ENCODE results near the gene SAP30. TPM values are rescaled to one million over a fixed set of nuclear protein-coding genes. Genes with fewer than 3 reads are reported as not detected.

SAP30 gene
- total RNA-seq, 5 donors from 2014 or later (not counting 1 experiment from before 2014, with no cell fraction given) = 2.8 to 5.8 (median 4.1) TPM

DNA sequence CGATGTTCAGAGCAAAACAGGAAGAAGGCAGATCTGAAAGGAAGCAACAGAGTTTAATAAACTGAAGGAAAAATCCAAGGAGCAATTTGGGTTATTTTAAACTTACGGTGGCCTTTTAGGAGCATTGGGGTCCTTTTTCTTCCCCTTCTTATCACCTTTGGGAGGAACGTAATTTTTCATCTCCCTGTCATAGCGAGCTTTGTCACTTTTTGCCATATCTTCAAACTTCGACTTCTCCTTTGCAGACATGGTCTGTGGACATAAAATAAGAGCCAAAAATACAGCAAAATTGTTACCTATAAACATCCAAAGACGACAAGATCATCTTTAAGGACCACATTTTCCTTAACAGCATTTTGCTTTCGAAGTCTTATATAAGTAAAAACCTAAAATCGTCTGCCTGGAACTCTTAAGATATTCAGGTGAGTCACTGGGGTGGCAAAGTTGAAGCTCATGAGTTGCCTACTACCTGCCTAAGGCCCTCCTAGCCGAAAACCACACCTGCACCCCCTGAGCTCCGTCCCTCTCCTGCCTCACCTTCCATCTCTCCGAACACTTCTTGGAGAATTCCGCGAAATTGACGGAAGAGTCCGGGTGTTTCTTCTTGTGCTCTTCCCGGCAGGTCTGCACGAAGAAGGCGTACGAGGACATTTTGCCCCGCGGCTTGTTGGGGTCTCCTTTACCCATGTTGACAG lies 37.6 kb upstream of the SAP30 start:
- DNase-seq = peak in 7 of 35 experiments; percentile 1 to 42 (median 13)
- H3K4me3 ChIP-seq (ENCODE audit: control insufficient read depth in 1 of 2, extremely low read depth in 1 of 2, low read length in 1 of 2) = peak overlapping the region; percentile 69 to 72
- peaks cover 26 to 29% (median 27%) of the 10 kb centered on the region in 3 donors for H3K4me1 Mint-ChIP-seq

DNA sequence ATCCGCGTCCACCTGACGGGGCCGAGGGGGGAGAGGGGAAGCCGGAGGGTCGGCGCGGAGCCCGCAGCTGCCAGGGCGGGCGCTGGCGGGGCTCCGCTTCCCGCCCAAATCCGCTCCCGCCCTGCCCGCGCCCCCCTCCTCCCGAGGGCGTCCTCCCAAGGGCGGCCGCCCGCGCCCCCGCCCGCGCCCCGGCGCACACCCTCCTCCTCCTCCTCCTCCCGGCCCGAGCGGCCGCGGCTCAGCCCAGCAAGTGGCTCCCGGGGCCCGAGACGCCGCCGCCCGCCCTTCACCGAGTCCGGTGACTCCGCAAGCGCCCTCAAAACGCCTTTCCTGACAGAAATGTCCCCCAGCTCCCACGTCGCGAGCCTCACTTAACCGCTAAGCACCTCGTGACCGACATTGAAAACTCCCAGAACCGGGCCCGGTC lies 37.1 kb upstream of the SAP30 start:
- Mint-ChIP-seq H3K27ac (peak overlapping the region; percentile 97 to 98), H3K9me3 (no peaks in the 10 kb centered on the region), H3K36me3 (peaks cover 18% of the 10 kb centered on the region), H3K27me3 (peaks cover 4 to 11% of the 10 kb centered on the region in 2 donors), H3K4me1 (peaks cover 26 to 29% (median 27%) of the 10 kb centered on the region in 3 donors), H3K4me3 (peak overlapping the region; percentile 93 to 97 (median 96))
- WGBS (ENCODE audit: insufficient coverage) = under 1% methylated on average over 48 of the region's 53 CpGs
- peaks cover 0 to 12% of the 10 kb centered on the region in 2 donors for H3K36me3 ChIP-seq (ENCODE audit: control insufficient read depth in 2 of 2, extremely low read depth in 1 of 2, insufficient read depth in 1 of 2, low read length in 1 of 2)
- ATAC-seq (replicated peaks in 1 of 4) = peak; percentile 4 to 29 (median 18)
- peak in 29 of 35 experiments; percentile 1 to 59 (median 17) for DNase-seq
- ChIA-PET POLR2A (interaction anchor here (0.6 to 3.5 kb wide), 7 partner anchors 15 to 45 kb away, joined by 3 to 114 read pairs (median 5); partner anchors contain the start of gene SAP30 (in 2 of the 2)), CTCF (interaction anchor here (1.0 to 5.7 kb wide), 7 partner anchors 13 to 87 kb away, joined by 3 to 40 read pairs (median 4); partner anchors contain the start of gene SAP30 (in 1 of the 2))
- peaks cover 13 to 16% of the 10 kb centered on the region in 2 experiments for H3K4me1 ChIP-seq (ENCODE audit: control insufficient read depth in 1 of 2, extremely low read depth in 1 of 2, insufficient read depth in 2 of 2, low read length in 2 of 2)
- peak overlapping the region; percentile 72 to 97 for H3K4me3 ChIP-seq (ENCODE audit: control insufficient read depth in 1 of 2, extremely low read depth in 1 of 2, low read length in 1 of 2)
- no peaks in the 10 kb centered on the region for H3K9me3 ChIP-seq
- H3K27ac ChIP-seq (ENCODE audit: low read length) = peak overlapping the region; percentile 91
- H3K27me3 ChIP-seq (replicated peaks in 1 of 2; ENCODE audit: control insufficient read depth in 2 of 2, extremely low read depth in 1 of 2, insufficient read depth in 2 of 2, low read length in 1 of 2) = no peaks in the 10 kb centered on the region

More for the DNA sequence above, 37.6 kb upstream of the SAP30 start:
- Mint-ChIP-seq H3K27me3 (peaks cover 4 to 11% of the 10 kb centered on the region in 2 donors), H3K9me3 (no peaks in the 10 kb centered on the region), H3K4me3 (peak overlapping the region; percentile 93 to 97 (median 96)), H3K27ac (peak overlapping the region; percentile 91 to 96), H3K36me3 (peaks cover 18% of the 10 kb centered on the region)
- Histone ChIP-seq H3K27me3 (replicated peaks in 1 of 2; ENCODE audit: control insufficient read depth in 2 of 2, extremely low read depth in 1 of 2, insufficient read depth in 2 of 2, low read length in 1 of 2) (no peaks in the 10 kb centered on the region), H3K4me1 (ENCODE audit: control insufficient read depth in 1 of 2, extremely low read depth in 1 of 2, insufficient read depth in 2 of 2, low read length in 2 of 2) (peaks cover 13 to 16% of the 10 kb centered on the region in 2 experiments), H3K36me3 (ENCODE audit: control insufficient read depth in 2 of 2, extremely low read depth in 1 of 2, insufficient read depth in 1 of 2, low read length in 1 of 2) (peaks cover 0 to 16% of the 10 kb centered on the region in 2 donors), H3K27ac (ENCODE audit: low read length) (peak overlapping the region; percentile 61), H3K9me3 (no peaks in the 10 kb centered on the region)
- ATAC-seq (replicated peaks in 1 of 4) = no peak
- CTCF ChIA-PET = interaction anchor here (1.1 to 5.7 kb wide), 4 partner anchors 13 to 87 kb away, joined by 4 to 40 read pairs (median 20); partner anchors contain the start of gene SAP30 (in 1 of the 2)
- POLR2A ChIA-PET = interaction anchor here (1.3 to 3.5 kb wide), 4 partner anchors 14 to 41 kb away, joined by 3 to 114 read pairs (median 12); partner anchors contain the start of gene SAP30 (in 2 of the 2)
- under 1% methylated on average over 14 of the region's 21 CpGs for WGBS (ENCODE audit: insufficient coverage)

DNA sequence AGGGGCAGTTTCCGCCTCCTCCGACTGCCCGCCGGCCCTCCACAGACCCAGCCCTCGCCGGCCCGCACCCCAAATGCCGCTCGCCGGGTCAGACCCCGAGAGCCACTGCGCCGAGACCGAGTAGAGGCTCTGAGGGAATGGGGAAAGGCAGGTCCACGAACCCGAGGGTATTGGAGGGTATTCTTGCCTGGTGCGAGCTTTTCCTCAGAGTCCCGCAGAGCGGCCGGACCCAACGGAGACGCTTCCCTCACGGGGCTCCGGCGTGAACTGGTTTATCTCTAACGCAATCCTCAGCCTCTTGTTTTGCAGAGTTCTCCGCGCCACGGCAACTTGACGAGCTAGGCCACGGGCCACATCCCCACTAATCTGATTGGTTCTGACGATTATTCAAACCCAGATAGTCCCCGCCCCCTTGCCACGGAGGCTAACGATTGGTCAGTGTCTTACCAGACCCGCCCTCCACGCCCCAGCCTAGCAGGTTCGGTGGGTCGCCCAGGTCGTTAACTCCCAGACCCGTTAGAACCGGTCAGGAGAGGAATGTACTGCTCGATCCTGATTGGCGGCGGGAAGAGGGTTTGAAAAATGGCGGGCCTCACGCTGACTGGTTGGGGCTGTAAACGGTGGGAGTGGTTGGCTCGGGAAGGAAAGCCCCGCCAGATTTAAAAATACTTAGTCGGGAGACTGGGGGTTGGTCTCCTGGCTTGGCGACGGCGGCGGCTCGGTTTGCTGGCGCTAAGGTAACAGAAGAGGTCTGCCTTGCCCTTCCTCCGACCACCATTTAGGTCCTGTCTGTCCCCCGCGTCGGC lies 36.5 kb upstream of the SAP30 start, which contains the start of gene HMGB2:
Gene HMGB2 (minus strand): TSS at position 274 of the 806 bp plus-strand sequence. CDS start 709 bp downstream, outside the sequence.
- H3K4me3 Mint-ChIP-seq = peak within 1 kb of the TSS; percentile 93 to 97 (median 96)
- DNase-seq (peak; percentile 97 to 100 (median 99)), ATAC-seq (replicated peaks in 1 of 4) (peak; percentile 89 to 94 (median 92))
- WGBS (ENCODE audit: insufficient coverage) = 0% methylated on average over 60 of the region's 61 CpGs
- CTCF ChIA-PET = interaction anchor here (0.7 to 3.5 kb wide), 7 partner anchors 15 to 86 kb away, joined by 3 to 40 read pairs (median 3); partner anchors contain the start of gene SAP30 (in 1 of the 2)
- peak within 1 kb of the TSS; percentile 97 to 98 for H3K27ac Mint-ChIP-seq
- H3K4me1 Mint-ChIP-seq = peaks cover 26 to 29% (median 27%) of the 10 kb centered on the region in 3 donors
- H3K9me3 Mint-ChIP-seq = no peaks in the 10 kb centered on the region
- peaks cover 4 to 11% of the 10 kb centered on the region in 2 donors for H3K27me3 Mint-ChIP-seq
- peaks cover 15% of the 10 kb centered on the region for H3K36me3 Mint-ChIP-seq
- Histone ChIP-seq H3K9me3 (no peaks in the 10 kb centered on the region), H3K27me3 (replicated peaks in 1 of 2; ENCODE audit: control insufficient read depth in 2 of 2, extremely low read depth in 1 of 2, insufficient read depth in 2 of 2, low read length in 1 of 2) (no peaks in the 10 kb centered on the region), H3K4me1 (ENCODE audit: control insufficient read depth in 1 of 2, extremely low read depth in 1 of 2, insufficient read depth in 2 of 2, low read length in 2 of 2) (peaks cover 13 to 16% of the 10 kb centered on the region in 2 experiments), H3K27ac (ENCODE audit: low read length) (peak within 1 kb of the TSS; percentile 91), H3K4me3 (ENCODE audit: control insufficient read depth in 1 of 2, extremely low read depth in 1 of 2, low read length in 1 of 2) (peak within 1 kb of the TSS; percentile 72 to 100), H3K36me3 (ENCODE audit: control insufficient read depth in 2 of 2, extremely low read depth in 1 of 2, insufficient read depth in 1 of 2, low read length in 1 of 2) (peaks cover 0 to 11% of the 10 kb centered on the region in 2 donors)
- POLR2A ChIA-PET = interaction anchor here (0.6 to 3.5 kb wide), 12 partner anchors 12 to 44 kb away, joined by 3 to 114 read pairs (median 3); partner anchors contain the start of gene SAP30 (in 2 of the 2)

DNA sequence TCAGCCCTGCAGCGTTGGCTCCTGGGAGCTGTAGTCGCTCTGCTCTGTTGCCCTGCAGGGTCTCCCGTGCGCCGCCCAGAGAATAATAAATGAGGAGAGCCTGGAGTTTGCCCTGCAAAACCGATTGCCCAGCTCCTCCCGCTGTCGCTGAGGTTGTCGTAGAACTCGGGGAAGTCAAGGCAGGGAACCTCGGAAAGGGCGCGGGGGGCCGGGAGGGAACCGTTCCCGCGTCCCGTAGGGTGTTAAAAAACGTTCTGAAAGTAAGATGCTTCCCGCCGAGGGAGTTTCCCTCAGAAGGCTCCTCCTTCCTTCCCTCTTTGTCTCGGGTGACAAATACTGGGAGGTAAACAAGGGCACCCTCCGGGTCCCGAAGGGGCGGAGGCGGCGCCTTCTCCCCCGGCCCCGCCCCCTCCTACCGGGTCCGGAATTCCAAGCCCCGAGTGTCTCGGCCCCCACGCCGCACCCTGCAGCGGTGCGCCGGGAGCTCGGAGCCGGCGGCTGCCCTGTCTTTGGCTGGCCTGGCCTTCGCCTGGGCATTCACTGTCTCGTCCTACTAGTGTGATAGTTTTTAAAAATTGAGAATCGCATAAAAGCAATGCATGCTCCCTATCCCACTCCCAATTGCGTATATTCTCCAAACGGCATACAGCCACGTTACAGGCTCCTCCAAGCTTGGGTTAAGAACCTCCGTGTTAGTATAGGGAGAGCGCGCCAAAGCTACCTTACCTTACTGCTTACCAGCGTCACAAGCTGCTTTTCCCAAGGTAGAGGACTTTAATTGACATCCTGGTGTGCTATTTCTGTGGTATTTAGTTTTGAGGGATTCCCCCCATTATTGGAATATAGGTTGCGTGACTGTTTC lies 35.6 kb upstream of the SAP30 start:
- Histone ChIP-seq H3K9me3 (no peaks in the 10 kb centered on the region), H3K27me3 (replicated peaks in 1 of 2; ENCODE audit: control insufficient read depth in 2 of 2, extremely low read depth in 1 of 2, insufficient read depth in 2 of 2, low read length in 1 of 2) (no peaks in the 10 kb centered on the region), H3K27ac (ENCODE audit: low read length) (peak overlapping the region; percentile 91), H3K4me3 (ENCODE audit: control insufficient read depth in 1 of 2, extremely low read depth in 1 of 2, low read length in 1 of 2) (peak overlapping the region; percentile 72 to 100), H3K36me3 (ENCODE audit: control insufficient read depth in 2 of 2, extremely low read depth in 1 of 2, insufficient read depth in 1 of 2, low read length in 1 of 2) (peaks cover 0 to 6% of the 10 kb centered on the region in 2 donors), H3K4me1 (ENCODE audit: control insufficient read depth in 1 of 2, extremely low read depth in 1 of 2, insufficient read depth in 2 of 2, low read length in 2 of 2) (peaks cover 13 to 16% of the 10 kb centered on the region in 2 experiments)
- WGBS (ENCODE audit: insufficient coverage) = 0% methylated on average over 31 of the region's 52 CpGs
- Mint-ChIP-seq H3K9me3 (no peaks in the 10 kb centered on the region), H3K27ac (peak overlapping the region; percentile 97 to 98), H3K4me1 (peaks cover 26 to 29% (median 27%) of the 10 kb centered on the region in 3 donors), H3K4me3 (peak overlapping the region; percentile 93 to 97 (median 94)), H3K27me3 (peaks cover 4 to 11% of the 10 kb centered on the region in 2 donors), H3K36me3 (peaks cover 13% of the 10 kb centered on the region)
- CTCF ChIA-PET = interaction anchor here (0.7 to 3.5 kb wide), 8 partner anchors 16 to 85 kb away, joined by 3 to 40 read pairs (median 4); partner anchors contain the start of gene SAP30 (in 1 of the 2)
- DNase-seq (peak in 7 of 35 experiments; percentile 0 to 49 (median 5)), ATAC-seq (replicated peaks in 1 of 4) (peak; percentile 31 to 44 (median 33))
- POLR2A ChIA-PET = interaction anchor here (0.6 to 3.5 kb wide), 12 partner anchors 12 to 43 kb away, joined by 3 to 114 read pairs (median 4); partner anchors contain the start of gene SAP30 (in 2 of the 2)

DNA sequence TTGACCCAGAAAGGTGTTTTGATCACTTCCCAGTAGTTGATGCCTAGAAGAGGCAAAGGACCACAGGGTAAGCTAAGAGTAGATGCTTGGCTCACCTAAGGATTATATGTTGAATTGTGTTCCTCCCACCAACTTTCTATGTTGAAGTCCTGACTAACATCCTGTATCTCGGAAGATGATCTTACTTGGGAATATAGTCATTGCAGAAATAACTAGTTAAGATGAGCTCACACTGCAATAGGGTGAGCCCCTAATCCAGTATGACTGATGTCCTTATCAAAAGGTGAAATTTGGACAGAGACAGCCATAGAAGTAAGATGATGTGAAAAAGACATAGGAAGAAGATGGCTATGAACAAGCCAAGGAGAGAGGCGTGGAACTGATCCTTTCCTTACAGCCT lies 33.3 kb upstream of the SAP30 start:
- Histone ChIP-seq H3K4me1 (ENCODE audit: control insufficient read depth in 1 of 2, extremely low read depth in 1 of 2, insufficient read depth in 2 of 2, low read length in 2 of 2) (peaks cover 10% of the 10 kb centered on the region in 2 experiments), H3K27me3 (replicated peaks in 1 of 2; ENCODE audit: control insufficient read depth in 2 of 2, extremely low read depth in 1 of 2, insufficient read depth in 2 of 2, low read length in 1 of 2) (no peaks in the 10 kb centered on the region), H3K27ac (ENCODE audit: low read length) (no peak overlapping the region), H3K4me3 (ENCODE audit: control insufficient read depth in 1 of 2, extremely low read depth in 1 of 2, low read length in 1 of 2) (no peak overlapping the region), H3K36me3 (ENCODE audit: control insufficient read depth in 2 of 2, extremely low read depth in 1 of 2, insufficient read depth in 1 of 2, low read length in 1 of 2) (no peaks in the 10 kb centered on the region), H3K9me3 (no peaks in the 10 kb centered on the region)
- Mint-ChIP-seq H3K9me3 (no peaks in the 10 kb centered on the region), H3K27ac (no peak overlapping the region), H3K4me1 (peaks cover 15 to 17% (median 15%) of the 10 kb centered on the region in 3 donors), H3K36me3 (peaks cover 6% of the 10 kb centered on the region), H3K4me3 (no peak overlapping the region), H3K27me3 (peaks cover 4 to 11% of the 10 kb centered on the region in 2 donors)
- no CpG with 5 or more reads among the region's 2 CpGs for WGBS (ENCODE audit: insufficient coverage)
- ATAC-seq (replicated peaks in 1 of 4) = no peak
- POLR2A ChIA-PET = no interaction called here
- CTCF ChIA-PET = interaction anchor here in 1 of 2 donors (1.3 kb wide), 1 partner anchor 19 kb away, joined by 3 read pairs; no protein-coding TSS in a partner anchor
- no peak for DNase-seq

Measured in T-cell (primary cell).